ENCODE data around the gene IGF2. TPM values are rescaled to one million over a fixed set of nuclear protein-coding genes. Genes with fewer than 3 reads are reported as not detected.

Gene IGF2
- total and polyA plus RNA-seq, 2 of the 8 experiments (the other 6 are each of a cell fraction or from before 2014, with no cell fraction given), result 0.74 to 1.5 TPM

DNA sequence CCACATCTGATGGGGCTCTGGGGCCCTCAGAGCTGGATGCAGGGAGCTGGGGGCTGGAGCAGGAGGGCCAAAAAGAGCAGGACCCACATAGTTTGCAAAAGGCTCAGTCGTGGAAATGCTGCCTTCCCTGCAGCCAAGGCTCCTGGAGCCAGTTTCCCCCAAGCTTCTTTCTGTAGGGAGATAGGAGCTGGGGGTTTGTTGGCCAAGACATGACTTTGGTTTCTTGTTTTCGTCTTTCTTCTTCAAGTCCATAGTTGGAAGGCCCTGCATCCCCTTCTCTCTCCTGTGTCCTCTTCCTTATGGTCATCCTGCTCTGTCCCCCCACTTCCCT, 36.3 kb downstream of the IGF2 start:
- Histone ChIP-seq H3K79me1 (ENCODE audit: low read depth, low read length) (no peaks in the 10 kb centered on the region), H2AFZ (ENCODE audit: low read length) (no peak overlapping the region)
- 83% methylated on average over 2 of the region's 2 CpGs; no CpG with 5 or more reads in 1 of the 2 experiments for WGBS, 2 experiments (ENCODE audit: extremely low coverage in 1 of 2, insufficient coverage in 1 of 2, insufficient read length in 1 of 2, insufficient replicate concordance in 2 of 2, low coverage in 1 of 2, low lambda C conversion rate in 2 of 2, missing lambda C conversion rate in 1 of 2)
- no peak for TF ChIP-seq RFX5 (IDR thresholded peaks at IDR 0.05; ENCODE audit: borderline replicate concordance, low read depth, low read length)
- TF ChIP-seq, protein P1, sequence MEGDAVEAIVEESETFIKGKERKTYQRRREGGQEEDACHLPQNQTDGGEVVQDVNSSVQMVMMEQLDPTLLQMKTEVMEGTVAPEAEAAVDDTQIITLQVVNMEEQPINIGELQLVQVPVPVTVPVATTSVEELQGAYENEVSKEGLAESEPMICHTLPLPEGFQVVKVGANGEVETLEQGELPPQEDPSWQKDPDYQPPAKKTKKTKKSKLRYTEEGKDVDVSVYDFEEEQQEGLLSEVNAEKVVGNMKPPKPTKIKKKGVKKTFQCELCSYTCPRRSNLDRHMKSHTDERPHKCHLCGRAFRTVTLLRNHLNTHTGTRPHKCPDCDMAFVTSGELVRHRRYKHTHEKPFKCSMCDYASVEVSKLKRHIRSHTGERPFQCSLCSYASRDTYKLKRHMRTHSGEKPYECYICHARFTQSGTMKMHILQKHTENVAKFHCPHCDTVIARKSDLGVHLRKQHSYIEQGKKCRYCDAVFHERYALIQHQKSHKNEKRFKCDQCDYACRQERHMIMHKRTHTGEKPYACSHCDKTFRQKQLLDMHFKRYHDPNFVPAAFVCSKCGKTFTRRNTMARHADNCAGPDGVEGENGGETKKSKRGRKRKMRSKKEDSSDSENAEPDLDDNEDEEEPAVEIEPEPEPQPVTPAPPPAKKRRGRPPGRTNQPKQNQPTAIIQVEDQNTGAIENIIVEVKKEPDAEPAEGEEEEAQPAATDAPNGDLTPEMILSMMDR (IDR thresholded peaks at IDR 0.05; ENCODE audit: control extremely low read depth in 1 of 3, insufficient read depth in 1 of 3, low read depth in 1 of 3, low read length in 3 of 3), result no peak
- no peak for TF ChIP-seq RNF2 (IDR thresholded peaks at IDR 0.05; ENCODE audit: borderline replicate concordance, low read depth, low read length, missing control alignments, poor library complexity, severe bottlenecking)
- no peak for TF ChIP-seq SIRT6 (IDR thresholded peaks at IDR 0.05; ENCODE audit: low read length)
- TF ChIP-seq TEAD4 (IDR thresholded peaks at IDR 0.05; ENCODE audit: low read depth, low read length), result no peak
- no peak for TF ChIP-seq RBBP5 (IDR thresholded peaks at IDR 0.05; ENCODE audit: borderline replicate concordance, low read depth, low read length)
- no peak for TF ChIP-seq PHF8 (conservative IDR thresholded peaks at IDR 0.05; ENCODE audit: low read depth, low read length)
- TF ChIP-seq, protein P2, sequence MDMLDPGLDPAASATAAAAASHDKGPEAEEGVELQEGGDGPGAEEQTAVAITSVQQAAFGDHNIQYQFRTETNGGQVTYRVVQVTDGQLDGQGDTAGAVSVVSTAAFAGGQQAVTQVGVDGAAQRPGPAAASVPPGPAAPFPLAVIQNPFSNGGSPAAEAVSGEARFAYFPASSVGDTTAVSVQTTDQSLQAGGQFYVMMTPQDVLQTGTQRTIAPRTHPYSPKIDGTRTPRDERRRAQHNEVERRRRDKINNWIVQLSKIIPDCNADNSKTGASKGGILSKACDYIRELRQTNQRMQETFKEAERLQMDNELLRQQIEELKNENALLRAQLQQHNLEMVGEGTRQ (IDR thresholded peaks at IDR 0.05; ENCODE audit: low read length), result no peak
- TF ChIP-seq BRCA1 (IDR thresholded peaks at IDR 0.05; ENCODE audit: low read depth, low read length), result no peak
- no peak for TF ChIP-seq NRF1 (IDR thresholded peaks at IDR 0.05; ENCODE audit: low read depth, low read length)
- no peak for TF ChIP-seq KDM5A (IDR thresholded peaks at IDR 0.05; ENCODE audit: low read length)

More for the DNA sequence above, 36.3 kb downstream of the IGF2 start:
- no peak overlapping the region for H2BK15ac ChIP-seq (ENCODE audit: low read length)
- DNase-seq (ENCODE audit: low read depth in 1 of 2, low spot score in 2 of 2) (no peak), FAIRE-seq (no peak)
- no peak overlapping the region for H4K8ac ChIP-seq (ENCODE audit: extremely low read depth, insufficient read depth, low read length)
- H3K27ac ChIP-seq (ENCODE audit: low read depth, low read length), result no peak overlapping the region
- H3K27me3 ChIP-seq (replicated peaks in 1 of 4; ENCODE audit: control insufficient read depth in 3 of 4, extremely low read depth in 1 of 4, insufficient read depth in 3 of 4, low read length in 3 of 4), result no peaks in the 10 kb centered on the region; a peak in 1 of 7 replicates
- no peak overlapping the region for H2BK120ac ChIP-seq (replicated peaks; ENCODE audit: low read depth, low read length)
- H4K5ac ChIP-seq (ENCODE audit: insufficient read length, low read depth, low read length), result no peak overlapping the region
- CTCF ChIA-PET (ENCODE audit: partially characterized antibody), result interaction anchor here (0.6 to 2.0 kb wide), 2 partner anchors 22 to 47 kb away, joined by 3 to 5 read pairs; no protein-coding TSS in a partner anchor
- peaks cover 10% of the 10 kb centered on the region; the same call in 1 of the 2 replicates for H3K23me2 ChIP-seq (ENCODE audit: low read depth, low read length)
- H4K91ac ChIP-seq (replicated peaks; ENCODE audit: insufficient read length, low read length), result no peak overlapping the region
- POLR2A ChIA-PET (ENCODE audit: partially characterized antibody), result no interaction called here
- no peak overlapping the region for H3K4ac ChIP-seq (replicated peaks; ENCODE audit: insufficient read length, low read depth, low read length)
- H3K4me2 ChIP-seq (ENCODE audit: insufficient read depth in 1 of 2, low read depth in 2 of 2, low read length in 2 of 2), result no peak overlapping the region
- no peak overlapping the region for H3K14ac ChIP-seq (ENCODE audit: insufficient read length)
- H3K18ac ChIP-seq (ENCODE audit: extremely low read depth, low read length), result no peak overlapping the region; the same call in 1 of the 2 replicates
- H3K4me3 ChIP-seq (ENCODE audit: extremely low read depth in 1 of 4, insufficient read depth in 2 of 4, low read depth in 3 of 4, low read length in 4 of 4), result no peak overlapping the region
- no peaks in the 10 kb centered on the region for H3K9me3 ChIP-seq (ENCODE audit: insufficient read depth in 2 of 2, low read depth in 1 of 2, low read length in 1 of 2)
- no peak overlapping the region for H2BK5ac ChIP-seq (ENCODE audit: low read depth, low read length)
- H3K36me3 ChIP-seq (ENCODE audit: control insufficient read depth in 2 of 4, insufficient read depth in 4 of 4, low read length in 3 of 4), result no peaks in the 10 kb centered on the region
- no peak overlapping the region for H2BK20ac ChIP-seq (ENCODE audit: low read length)
- H2BK12ac ChIP-seq (ENCODE audit: low read depth, low read length), result no peak overlapping the region
- no peak overlapping the region for H3K56ac ChIP-seq (replicated peaks; ENCODE audit: insufficient read length, low read depth, low read length)
- H3K23ac ChIP-seq (ENCODE audit: insufficient read length), result no peak overlapping the region
- no peak overlapping the region for H2AK5ac ChIP-seq (ENCODE audit: low read depth, low read length)
- H3K79me2 ChIP-seq (ENCODE audit: control insufficient read depth in 1 of 2, insufficient read depth in 2 of 2, low read length in 2 of 2), result no peaks in the 10 kb centered on the region
- H4K20me1 ChIP-seq (replicated peaks in 1 of 2; ENCODE audit: control insufficient read depth in 1 of 2, insufficient read depth in 2 of 2, low read length in 2 of 2), result no peaks in the 10 kb centered on the region
- no peak overlapping the region for H3K9ac ChIP-seq (replicated peaks in 1 of 4; ENCODE audit: extremely low read depth in 1 of 4, low read depth in 3 of 4, low read length in 3 of 4)
- peaks cover 0 to 21% (median 12%) of the 10 kb centered on the region in 4 experiments; a peak in 6 of 7 replicates for H3K4me1 ChIP-seq (replicated peaks in 1 of 4; ENCODE audit: control insufficient read depth in 3 of 4, insufficient read depth in 4 of 4, low read length in 3 of 4)

Measured in H1 (cell line).